A549 (cell line): ENCODE results near the gene MBTPS2.

ENCODE experiments used
- CHD2 ChIP-seq: fragments of 150-350 bp; IDR thresholded peaks from 2 replicates; pipeline ENCODE4 v1.6.1; 2014; ENCODE audit warnings: low read length; ENCODE audit not compliant: partially characterized antibody
- CTCF ChIP-seq: fragments of >200 bp; sonication (Bioruptor Twin); formaldehyde crosslinking; IDR thresholded peaks from 3 replicates; pipeline ENCODE4 v1.5.1; 2016
- EP300 ChIP-seq, 2 experiments: fragments of >200 bp; sonication (Bioruptor Twin); formaldehyde crosslinking; IDR thresholded peaks; 2 replicates in 1 of 2; 3 replicates in 1 of 2; pipeline ENCODE4 v1.6.1; 2016 to 2017
- SREBF2 ChIP-seq: fragments of 450-650 bp; IDR thresholded peaks from 2 replicates; pipeline ENCODE4 v1.6.1; 2014; ENCODE audit warnings: mild to moderate bottlenecking, moderate library complexity

- TF ChIP-seq SREBF2 (no peak), EP300 (IDR thresholded peaks at IDR 0.05) (no peak), CTCF (no peak), CHD2 (no peak)
These were observed 91.6 kb downstream of the MBTPS2 start for GRCh38 chrX:21930986-21931385.
